DMS114 treated with DMSO at 0.1 percent for 48 hours (cell line): ENCODE data around the gene GPT2.

ENCODE experiments used
- DNase-seq: peaks from one replicate; lab custom pipeline; 2025; ENCODE audit not compliant: unreplicated experiment; lab: John Stamatoyannopoulos, UW

The GPT2 gene

DNA sequence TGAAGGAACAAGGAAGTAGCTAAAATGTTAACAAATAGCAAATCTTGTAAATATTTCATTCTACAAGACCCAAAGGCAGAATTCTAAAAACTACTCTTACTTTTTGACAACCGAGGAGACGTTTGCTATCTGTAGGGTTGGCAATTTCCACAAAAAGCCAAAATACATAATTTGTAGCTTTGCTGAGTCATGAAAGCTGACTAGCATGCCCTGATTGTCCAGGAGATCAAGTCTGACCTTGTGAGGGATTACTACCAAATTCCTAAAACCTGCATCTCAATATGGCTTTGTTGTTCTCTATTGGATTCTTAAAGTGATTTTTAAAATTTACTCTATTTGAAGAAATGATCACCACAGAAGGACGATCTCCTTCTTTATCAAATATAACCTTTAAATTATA lies 78.5 kb downstream of the GPT2 start:
- DNase-seq: no peak

DNA sequence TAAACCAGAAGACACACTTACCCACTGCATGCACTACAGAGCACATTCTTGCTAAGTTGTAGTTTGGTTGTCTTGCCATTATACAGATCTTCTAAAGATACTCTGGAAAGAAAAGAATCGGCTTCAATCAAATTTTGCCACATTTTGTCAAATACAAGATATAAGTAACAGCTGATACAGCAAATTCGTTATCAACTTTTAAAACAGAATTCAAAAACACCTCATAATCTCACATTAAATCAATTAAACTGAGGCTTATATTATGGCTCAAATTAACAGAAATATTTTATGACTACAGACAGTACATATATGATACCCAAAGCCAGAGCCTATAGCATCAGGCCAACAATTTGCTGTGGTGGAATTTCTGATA lies 83.9 kb downstream of the GPT2 start:
- DNase-seq: no peak

DNA sequence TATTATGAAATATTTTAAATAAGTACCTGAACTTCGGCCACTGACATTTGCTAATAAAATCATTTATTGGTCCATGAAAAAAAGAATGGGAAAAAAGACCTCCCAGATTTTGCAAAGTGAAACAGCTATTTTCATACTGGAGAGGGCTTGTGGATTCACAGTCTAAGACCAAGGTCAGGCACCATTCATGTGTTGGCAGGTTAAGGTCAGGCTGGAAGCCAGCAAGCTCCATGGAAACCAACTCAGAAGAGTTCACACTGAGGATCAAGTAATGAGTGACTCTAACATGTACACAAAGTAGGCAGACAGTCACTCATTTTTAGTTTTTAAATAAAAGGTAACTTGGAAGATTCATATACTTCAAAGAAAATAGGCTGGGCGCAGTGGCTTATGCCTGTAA lies 85.9 kb downstream of the GPT2 start:
- no peak for DNase-seq

DNA sequence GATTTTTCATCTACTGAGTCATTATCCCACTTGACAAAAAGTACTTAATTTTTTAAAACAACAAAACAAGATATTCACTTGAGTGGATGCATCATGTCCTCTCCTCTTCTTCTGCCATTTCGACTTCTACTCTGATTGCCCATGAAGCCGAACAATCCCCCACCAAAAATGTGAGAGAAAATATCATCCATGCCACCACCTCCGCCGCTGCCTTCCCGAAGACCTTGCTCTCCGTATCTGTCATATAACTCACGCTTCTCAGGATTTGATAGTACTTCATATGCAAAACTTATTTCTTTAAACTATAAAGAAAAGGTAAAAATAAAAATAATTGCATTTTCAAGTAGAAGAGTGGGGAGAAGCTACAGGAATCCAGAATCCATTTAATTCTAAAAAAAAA lies 87.1 kb downstream of the GPT2 start:
- DNase-seq: no peak

DNA sequence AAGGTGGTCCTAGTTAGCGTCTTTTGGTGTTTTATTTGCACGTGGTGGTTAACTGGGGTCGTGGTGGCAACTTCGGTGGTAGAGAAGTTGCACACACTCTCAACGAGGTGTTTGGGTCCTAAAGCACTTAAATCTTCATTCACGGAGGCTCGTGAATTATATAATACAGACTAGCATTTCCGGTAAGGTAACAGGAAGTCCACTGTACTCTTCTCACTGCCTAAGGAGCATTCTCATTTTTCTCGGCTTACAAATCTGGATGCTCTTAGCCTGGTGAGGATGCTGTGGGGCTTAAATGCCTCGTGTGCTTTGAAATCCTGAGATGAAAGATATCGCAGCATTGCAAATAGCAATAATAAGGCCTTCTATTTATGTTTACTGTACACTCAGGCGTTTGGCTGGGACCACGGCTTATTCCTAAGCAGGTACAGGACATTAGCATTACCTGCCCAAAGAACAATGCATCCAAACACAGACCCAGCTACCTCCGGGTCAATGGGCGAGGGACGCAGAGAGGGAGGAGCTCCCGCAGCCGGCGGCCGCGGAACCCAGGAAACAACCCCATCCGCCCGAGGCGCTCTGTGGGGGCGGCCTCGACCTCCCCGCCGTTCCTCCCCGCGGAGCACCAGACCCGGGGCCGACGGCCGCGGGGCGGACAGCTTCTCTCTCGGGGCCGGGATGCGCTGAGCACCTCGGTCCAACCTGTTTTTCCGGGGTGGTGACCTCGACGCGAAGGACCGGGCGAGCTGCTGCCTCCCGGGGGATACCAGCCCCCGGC lies 88.5 kb downstream of the GPT2 start:
- peak; percentile 23 for DNase-seq

DNA sequence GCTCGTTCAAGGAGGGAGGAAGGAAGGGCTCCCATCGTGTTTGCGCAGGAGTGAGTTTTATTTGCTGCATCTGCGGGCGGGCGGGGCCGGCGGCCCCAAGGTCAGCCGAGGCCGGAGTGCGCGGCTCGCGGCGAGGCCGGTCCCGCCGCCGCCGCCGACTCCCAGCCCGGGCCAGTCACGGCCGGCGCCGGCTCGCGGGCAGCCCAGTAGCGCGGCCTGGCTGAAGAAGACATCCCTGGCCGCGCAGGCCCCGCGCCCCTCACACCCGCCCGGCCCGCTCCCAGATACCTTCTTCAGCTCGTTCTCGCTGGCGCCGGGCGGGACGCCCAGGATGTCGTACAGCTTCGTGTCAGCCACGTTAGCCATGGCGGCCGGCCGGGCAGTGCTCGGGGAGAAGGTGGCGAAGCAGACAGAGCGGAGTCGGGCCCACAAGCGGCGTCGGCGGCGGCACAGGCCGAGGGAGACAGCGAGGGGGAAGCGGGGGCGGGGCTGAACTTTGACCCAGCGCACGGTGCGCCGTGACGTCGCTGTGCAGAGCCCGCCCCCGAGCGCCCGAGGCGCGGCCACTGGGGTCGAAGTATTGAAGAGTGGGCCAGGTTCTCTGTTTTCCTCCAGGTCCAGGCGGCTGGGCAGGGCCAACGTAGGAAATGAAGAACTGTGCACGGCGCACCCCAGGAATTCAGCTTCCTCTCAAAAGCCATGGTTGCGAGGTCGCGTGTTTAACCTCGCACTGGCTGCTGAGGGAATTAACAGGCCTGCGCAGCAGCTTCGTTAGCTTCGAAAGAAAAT lies 89.2 kb downstream of the GPT2 start, which contains the start of gene DNAJA2:
Gene DNAJA2, minus strand, starts transcription at position 468 of the 789 bp plus-strand sequence. Its CDS starts 102 bp downstream, at position 366.
- DNase-seq: peak; percentile 83

DNA sequence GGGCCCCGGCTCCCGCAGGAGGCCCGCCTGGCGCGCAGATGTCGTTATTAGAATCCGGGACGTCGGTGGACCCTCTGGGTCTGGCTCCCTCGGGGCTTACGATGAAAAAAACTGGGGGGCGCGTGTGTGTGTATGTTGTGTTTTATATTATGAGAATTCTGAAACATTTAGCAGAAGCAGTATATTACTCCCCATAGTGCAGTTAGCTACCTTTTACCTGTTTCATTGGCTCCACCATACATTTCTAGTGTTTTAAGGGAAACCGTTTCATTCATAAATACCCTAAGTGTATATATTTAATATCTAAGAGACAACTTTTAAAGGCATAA lies 89.8 kb downstream of the GPT2 start:
- no peak for DNase-seq

DNA sequence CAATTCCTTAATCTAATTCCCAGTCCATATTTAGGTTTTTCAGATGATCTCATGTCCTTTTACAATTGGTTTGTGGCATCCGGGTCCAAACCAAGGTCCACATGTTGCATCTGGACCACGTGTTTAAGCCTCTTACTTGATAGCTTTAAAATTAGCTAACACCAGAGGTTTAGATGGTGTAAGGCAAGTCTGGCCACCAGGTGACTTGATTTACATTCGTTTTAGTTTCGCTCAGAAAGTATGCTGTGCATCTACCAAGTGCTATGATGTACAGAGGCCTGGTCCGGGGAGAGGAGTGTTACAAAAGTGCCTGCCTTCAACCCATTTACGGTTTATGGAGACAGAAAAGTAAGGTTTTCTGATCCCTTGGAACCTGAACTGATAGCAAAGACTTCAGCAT lies 90.2 kb downstream of the GPT2 start:
- DNase-seq: no peak

DNA sequence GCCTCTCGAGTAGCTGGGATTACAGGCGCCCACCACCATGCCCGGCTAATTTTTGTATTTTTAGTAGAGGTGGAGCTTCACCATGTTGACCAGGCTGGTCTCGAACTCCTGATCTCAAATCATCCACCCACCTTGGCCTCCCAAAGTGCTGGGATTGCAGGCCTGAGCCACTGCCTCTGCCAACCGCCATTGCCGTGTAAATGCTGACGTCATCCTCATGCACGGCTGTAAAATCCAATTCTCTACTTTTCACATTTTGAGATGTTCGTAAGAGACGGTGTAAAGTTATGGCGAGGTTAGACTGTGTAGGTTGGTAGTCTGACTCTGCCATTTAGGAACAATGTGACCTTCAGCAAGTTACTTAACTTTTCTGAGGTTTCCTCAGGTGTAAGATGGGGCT lies 91.0 kb downstream of the GPT2 start:
- no peak for DNase-seq

DNA sequence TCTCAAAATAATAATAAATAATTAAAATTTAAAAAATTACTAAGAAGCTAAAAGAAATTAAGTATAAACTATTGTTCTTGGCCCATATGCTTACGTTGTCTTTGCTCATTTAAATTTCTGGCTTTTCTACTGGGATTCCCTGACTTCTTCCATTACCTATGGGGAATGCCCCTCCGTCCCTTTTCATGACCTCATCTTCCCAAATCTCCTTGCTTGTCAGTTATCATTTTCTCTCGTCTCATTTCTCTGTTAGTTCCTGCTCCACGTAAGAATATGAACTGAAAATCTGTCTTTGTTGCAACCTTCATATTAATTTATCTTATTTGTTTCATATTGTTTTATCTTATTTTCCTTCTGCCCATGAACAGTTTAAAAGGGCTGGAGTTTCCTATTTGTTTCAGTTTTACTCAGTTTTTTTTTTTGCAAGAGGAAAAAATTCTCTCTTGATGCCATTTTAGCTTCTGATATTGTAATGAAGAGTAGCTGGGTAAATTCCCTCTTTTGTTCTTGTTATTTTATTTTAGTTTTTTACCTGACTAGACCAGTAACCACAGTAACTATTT lies 91.8 kb downstream of the GPT2 start:
- DNase-seq: no peak

DNA sequence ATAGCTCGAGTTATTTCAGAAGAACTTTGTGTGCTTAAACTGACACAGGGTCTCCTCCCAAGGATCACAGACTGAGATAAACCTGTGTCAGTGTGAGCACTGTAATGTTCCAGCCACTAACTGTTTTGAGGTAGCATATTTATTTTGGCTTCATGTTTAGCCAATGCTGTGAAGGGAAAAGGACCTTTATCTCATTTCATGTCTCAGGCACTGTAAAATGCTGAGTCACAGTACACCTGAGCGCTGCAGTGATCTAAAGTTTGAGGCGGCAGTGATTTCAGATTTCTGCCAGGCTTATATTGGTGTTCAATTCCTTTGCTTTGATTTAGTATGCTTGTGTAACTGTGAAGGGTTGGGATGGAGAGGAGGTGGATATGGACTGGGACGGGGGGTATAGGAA lies 92.4 kb downstream of the GPT2 start:
- DNase-seq: no peak
